22Rv1 (cell line): ENCODE results near the gene NUP205.

Experiments used
- H3K27ac ChIP-seq: fragments of 450-650 bp; 2 replicates; pipeline ENCODE4 v1.5.1; 2017
- ZFX ChIP-seq: fragments of 450-650 bp; IDR thresholded peaks from 2 replicates; pipeline ENCODE4 v1.6.1; 2017; ENCODE audit warnings: antibody characterized with exemption, borderline replicate concordance
- TF ChIP-seq, protein P1 (sequence below): fragments of 450-650 bp; IDR thresholded peaks from 2 replicates; pipeline ENCODE4 v1.5.1; 2017; ENCODE audit warnings: mild to moderate bottlenecking

NUP205 gene

DNA sequence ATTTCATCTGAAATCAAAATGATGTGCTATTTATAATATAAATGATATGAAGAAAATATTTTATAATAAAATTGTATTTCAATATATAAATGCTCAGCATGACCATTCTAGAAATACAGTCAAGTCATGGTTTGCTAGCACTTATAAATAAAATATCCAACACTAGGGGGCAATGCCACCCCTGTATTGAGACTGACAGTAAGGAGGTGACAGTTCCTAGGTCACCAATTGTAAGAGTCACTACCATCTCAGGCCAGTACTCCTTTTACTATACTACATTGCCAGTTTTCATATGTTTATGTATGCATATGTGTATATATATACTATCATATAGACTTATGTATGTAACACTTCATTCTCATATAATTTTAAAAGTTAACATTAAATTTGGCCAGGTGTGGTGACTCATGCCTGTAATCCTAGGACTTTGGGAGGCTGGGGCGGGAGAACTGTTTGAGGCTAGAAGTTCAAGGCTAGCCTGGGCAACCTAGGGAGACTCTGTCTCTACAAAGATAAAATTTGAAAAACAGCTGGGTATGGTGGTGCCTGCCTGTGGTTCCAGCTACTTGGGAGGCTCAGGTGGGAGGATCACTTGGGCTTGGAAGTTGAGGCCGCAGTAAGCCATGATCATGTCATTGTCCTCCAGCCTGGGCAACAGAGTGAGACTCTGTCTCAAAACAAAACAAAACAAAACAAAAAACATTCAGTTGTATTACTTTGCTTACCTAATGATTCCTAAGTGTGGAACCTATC is 45.4 kb upstream of the NUP205 start:
- TF ChIP-seq, protein P1, sequence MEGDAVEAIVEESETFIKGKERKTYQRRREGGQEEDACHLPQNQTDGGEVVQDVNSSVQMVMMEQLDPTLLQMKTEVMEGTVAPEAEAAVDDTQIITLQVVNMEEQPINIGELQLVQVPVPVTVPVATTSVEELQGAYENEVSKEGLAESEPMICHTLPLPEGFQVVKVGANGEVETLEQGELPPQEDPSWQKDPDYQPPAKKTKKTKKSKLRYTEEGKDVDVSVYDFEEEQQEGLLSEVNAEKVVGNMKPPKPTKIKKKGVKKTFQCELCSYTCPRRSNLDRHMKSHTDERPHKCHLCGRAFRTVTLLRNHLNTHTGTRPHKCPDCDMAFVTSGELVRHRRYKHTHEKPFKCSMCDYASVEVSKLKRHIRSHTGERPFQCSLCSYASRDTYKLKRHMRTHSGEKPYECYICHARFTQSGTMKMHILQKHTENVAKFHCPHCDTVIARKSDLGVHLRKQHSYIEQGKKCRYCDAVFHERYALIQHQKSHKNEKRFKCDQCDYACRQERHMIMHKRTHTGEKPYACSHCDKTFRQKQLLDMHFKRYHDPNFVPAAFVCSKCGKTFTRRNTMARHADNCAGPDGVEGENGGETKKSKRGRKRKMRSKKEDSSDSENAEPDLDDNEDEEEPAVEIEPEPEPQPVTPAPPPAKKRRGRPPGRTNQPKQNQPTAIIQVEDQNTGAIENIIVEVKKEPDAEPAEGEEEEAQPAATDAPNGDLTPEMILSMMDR = peak; percentile 88
- no peak for TF ChIP-seq ZFX
- H3K27ac ChIP-seq = peak overlapping the region; percentile 3

DNA sequence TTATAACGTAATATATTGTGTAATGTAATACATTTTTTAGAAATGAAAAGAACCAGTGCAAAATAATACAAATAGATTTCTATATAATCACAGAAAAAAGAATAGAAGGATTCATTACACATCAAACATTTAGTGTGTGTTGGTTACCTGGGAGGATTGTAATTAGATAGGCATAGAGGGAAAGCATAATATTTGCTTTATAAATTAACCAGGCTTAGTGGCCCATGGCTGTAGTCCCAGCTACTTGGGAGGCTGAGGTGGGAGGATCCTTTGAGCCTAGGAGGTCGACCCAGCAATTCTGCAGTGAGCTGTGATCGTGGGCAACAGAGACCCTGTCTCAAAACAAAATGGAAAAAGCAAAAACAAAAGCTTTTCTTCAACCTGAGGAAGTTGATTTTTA is 42.9 kb upstream of the NUP205 start:
- H3K27ac ChIP-seq = no peak overlapping the region
- TF ChIP-seq ZFX = no peak
- TF ChIP-seq, protein P1 = no peak

GRCh38 chr7:135517060-135517459 is 40.7 kb upstream of the NUP205 start:
- no peak overlapping the region for H3K27ac ChIP-seq
- TF ChIP-seq, protein P1 = no peak
- no peak for TF ChIP-seq ZFX

DNA sequence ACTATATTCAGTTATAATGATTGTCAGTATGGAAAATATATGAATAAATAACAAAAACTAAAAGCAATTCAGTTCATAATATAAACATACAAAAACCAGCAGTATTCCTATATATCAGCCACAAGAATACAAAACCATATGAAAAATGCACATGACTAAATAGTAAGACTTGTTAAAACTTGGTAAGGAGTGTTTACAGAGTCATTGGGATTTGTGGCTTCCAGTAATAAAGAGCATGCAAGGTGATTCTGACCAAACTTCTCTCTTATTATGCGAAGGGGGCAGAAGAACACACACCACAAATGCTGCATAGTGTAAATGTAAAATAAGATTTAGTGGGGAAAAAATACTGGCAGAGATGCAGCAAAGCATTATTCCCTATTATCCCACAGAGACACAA is 39.0 kb upstream of the NUP205 start:
- TF ChIP-seq, protein P1 = no peak
- no peak for TF ChIP-seq ZFX
- peak overlapping the region; percentile 81 for H3K27ac ChIP-seq

GRCh38 chr7:135519233-135519688 is 38.5 kb upstream of the NUP205 start:
- peak overlapping the region; percentile 81 for H3K27ac ChIP-seq
- no peak for TF ChIP-seq ZFX
- TF ChIP-seq, protein P1 = no peak

GRCh38 chr7:135519871-135520270 is 37.8 kb upstream of the NUP205 start:
- peak overlapping the region; percentile 81 for H3K27ac ChIP-seq
- TF ChIP-seq, protein P1 = 0 out of 2 replicates have a peak, but pooled peaks have one; percentile 12
- TF ChIP-seq ZFX = no peak

- TF ChIP-seq, protein P1 = no peak
- TF ChIP-seq ZFX = no peak
- no peak overlapping the region for H3K27ac ChIP-seq
These were observed 35.2 kb upstream of the NUP205 start for GRCh38 chr7:135522509-135522908.
